DOHH2 (cell line): ENCODE results near the gene OR52L1.

Experiments used
- H3F3A ChIP-seq: fragments of 200-600 bp; sonication (generic), shearing (Covaris generic); 2 replicates; pipeline ENCODE4 v1.6.0; 2016; ENCODE audit warnings: antibody characterized with exemption, mild to moderate bottlenecking; ENCODE audit not compliant: control insufficient read depth, insufficient read depth
- H3K27ac ChIP-seq: fragments of 200-600 bp; sonication (generic); 2 replicates; pipeline ENCODE4 v1.5.1; 2014; ENCODE audit warnings: low read depth, mild to moderate bottlenecking, low read length, moderate library complexity
- H3K27me3 ChIP-seq: fragments of 200-600 bp; sonication (generic); 2 replicates; pipeline ENCODE4 v1.6.1; 2014; ENCODE audit warnings: mild to moderate bottlenecking, low read length, mixed read lengths; ENCODE audit not compliant: control insufficient read depth
- H3K36me3 ChIP-seq: fragments of 200-600 bp; sonication (generic); 2 replicates; pipeline ENCODE4 v1.6.1; 2014; ENCODE audit warnings: mild to moderate bottlenecking, low read length, moderate library complexity, mixed read lengths; ENCODE audit not compliant: control insufficient read depth
- H3K4me1 ChIP-seq: fragments of 200-600 bp; sonication (generic); 2 replicates; pipeline ENCODE4 v1.6.1; 2014; ENCODE audit warnings: mild to moderate bottlenecking, low read length, mixed read lengths; ENCODE audit not compliant: control insufficient read depth
- H3K4me2 ChIP-seq: fragments of 200-600 bp; sonication (generic); 2 replicates; pipeline ENCODE4 v1.6.0; 2014; ENCODE audit warnings: mild to moderate bottlenecking, low read length, moderate library complexity
- H3K4me3 ChIP-seq: fragments of 200-600 bp; sonication (generic); 2 replicates; pipeline ENCODE4 v1.5.1; 2014; ENCODE audit warnings: mild to moderate bottlenecking, low read length, mixed read lengths
- H3K79me2 ChIP-seq: fragments of 200-600 bp; sonication (generic); 2 replicates; pipeline ENCODE4 v1.6.1; 2014; ENCODE audit warnings: mild to moderate bottlenecking, low read length, mixed read lengths; ENCODE audit not compliant: control insufficient read depth
- H3K9me2 ChIP-seq: fragments of 200-600 bp; sonication (generic); replicated peaks from 2 replicates; pipeline ENCODE4 v1.6.1; 2014; ENCODE audit warnings: mild to moderate bottlenecking, low read length, mixed read lengths; ENCODE audit not compliant: control insufficient read depth
- H3K9me3 ChIP-seq: fragments of 200-600 bp; sonication (generic); 2 replicates; pipeline ENCODE4 v1.6.1; 2014; ENCODE audit warnings: antibody characterized with exemption, low read length, mixed read lengths; ENCODE audit not compliant: control insufficient read depth, insufficient read depth
- H4K20me1 ChIP-seq: fragments of 200-600 bp; sonication (generic); 2 replicates; pipeline ENCODE4 v1.6.0; 2014; ENCODE audit warnings: low read depth, mild to moderate bottlenecking, antibody characterized with exemption, low read length, moderate library complexity; ENCODE audit not compliant: control insufficient read depth, insufficient read depth
- CTCF ChIP-seq: fragments of 200-600 bp; sonication (generic); IDR thresholded peaks from one replicate; pipeline ENCODE4 v1.5.1; 2014; ENCODE audit warnings: antibody characterized with exemption, mild to moderate bottlenecking, low read depth, low read length; ENCODE audit not compliant: poor library complexity, severe bottlenecking
- EZH2phosphoT487 ChIP-seq: fragments of 200-600 bp; sonication (generic); IDR thresholded peaks from 2 replicates; pipeline ENCODE4 v1.6.1; 2017; ENCODE audit warnings: borderline replicate concordance, mild to moderate bottlenecking, antibody characterized with exemption, low read length, moderate library complexity, mixed read lengths

Gene OR52L1

GRCh38 chr11:5986885-5987284 is at the start of gene OR52L1:
Gene OR52L1 (minus strand): TSS chr11:5986985. CDS start chr11:5986930, 55 bp downstream.
- H3K79me2 ChIP-seq, result no peaks in the 10 kb centered on the region

GRCh38 chr11:6030708-6031405 is 44.1 kb upstream of the OR52L1 start, which contains the start of gene OR56A1:
Gene OR56A1 (minus strand): TSS chr11:6030758. CDS start chr11:6027692, 3,066 bp downstream.
- H3F3A ChIP-seq, result no peaks in the 10 kb centered on the region
- H3K27ac ChIP-seq, result no peak within 1 kb of the TSS
- H3K9me3 ChIP-seq, result no peaks in the 10 kb centered on the region
- no peaks in the 10 kb centered on the region for H4K20me1 ChIP-seq
- H3K4me1 ChIP-seq, result no peaks in the 10 kb centered on the region
- H3K79me2 ChIP-seq, result no peaks in the 10 kb centered on the region
- H3K9me2 ChIP-seq, result no peaks in the 10 kb centered on the region
- no peaks in the 10 kb centered on the region for H3K36me3 ChIP-seq
- no peak within 1 kb of the TSS for H3K4me3 ChIP-seq
- no peak within 1 kb of the TSS for H3K4me2 ChIP-seq
- no peaks in the 10 kb centered on the region for H3K27me3 ChIP-seq
- TF ChIP-seq CTCF (no peak), EZH2phosphoT487 (no peak)

More at GRCh38 chr11:5986885-5987284, at the start of gene OR52L1:
- no peaks in the 10 kb centered on the region for H3K36me3 ChIP-seq
- H3K4me3 ChIP-seq, result no peak within 1 kb of the TSS
- no peak within 1 kb of the TSS for H3K27ac ChIP-seq
- H3K4me1 ChIP-seq, result no peaks in the 10 kb centered on the region
- no peak within 1 kb of the TSS for H3K4me2 ChIP-seq
- H3F3A ChIP-seq, result no peaks in the 10 kb centered on the region
- H3K9me3 ChIP-seq, result no peaks in the 10 kb centered on the region
- no peak for TF ChIP-seq CTCF
- TF ChIP-seq EZH2phosphoT487, result no peak
- H3K27me3 ChIP-seq, result no peaks in the 10 kb centered on the region
- H3K9me2 ChIP-seq, result no peaks in the 10 kb centered on the region
- H4K20me1 ChIP-seq, result no peaks in the 10 kb centered on the region

- no peaks in the 10 kb centered on the region for H3K36me3 ChIP-seq
- H3K27me3 ChIP-seq, result 0 out of 2 replicates have a peak, but pooled peaks cover 2% of the 10 kb centered on the region
- no peak overlapping the region for H3K4me3 ChIP-seq
- H3K27ac ChIP-seq, result no peak overlapping the region
- no peaks in the 10 kb centered on the region for H3K9me2 ChIP-seq
- H3K4me2 ChIP-seq, result no peak overlapping the region
- no peaks in the 10 kb centered on the region for H3F3A ChIP-seq
- no peak for TF ChIP-seq CTCF
- TF ChIP-seq EZH2phosphoT487, result no peak
- no peaks in the 10 kb centered on the region for H3K4me1 ChIP-seq
- H4K20me1 ChIP-seq, result no peaks in the 10 kb centered on the region
- no peaks in the 10 kb centered on the region for H3K9me3 ChIP-seq
- no peaks in the 10 kb centered on the region for H3K79me2 ChIP-seq
Observed at GRCh38 chr11:6027501-6027900, 40.7 kb upstream of the OR52L1 start.
